Rectal smooth muscle tissue (tissue), 1 donor: ENCODE results near the gene PDE3A.
A peak's percentile ranks its signal among the peaks of the same experiment; 100 is the strongest.

Experiments
- H3K27ac ChIP-seq: one replicate; pipeline ENCODE4 v1.7.0; 2013; ENCODE audit warnings: low read depth, low read length, inconsistent platforms
- H3K27me3 ChIP-seq: one replicate; pipeline ENCODE4 v1.7.0; 2013; ENCODE audit warnings: low read length; ENCODE audit not compliant: control insufficient read depth, insufficient read depth
- H3K36me3 ChIP-seq: one replicate; pipeline ENCODE4 v1.7.0; 2013; ENCODE audit warnings: low read length; ENCODE audit not compliant: control insufficient read depth, insufficient read depth
- H3K4me1 ChIP-seq: one replicate; pipeline ENCODE4 v1.7.0; 2013; ENCODE audit warnings: low read length; ENCODE audit not compliant: control insufficient read depth, insufficient read depth
- H3K4me3 ChIP-seq: one replicate; pipeline ENCODE4 v1.7.0; 2013; ENCODE audit warnings: low read length
- H3K9ac ChIP-seq: one replicate; pipeline ENCODE4 v1.7.0; 2013; ENCODE audit warnings: low read length

PDE3A gene

GRCh38 chr12:20616093-20616492 lies 247.8 kb downstream of the PDE3A start:
- H3K4me3 ChIP-seq: no peak overlapping the region
- H3K27me3 ChIP-seq: no peaks in the 10 kb centered on the region
- H3K36me3 ChIP-seq: peaks cover 5% of the 10 kb centered on the region
- no peak overlapping the region for H3K27ac ChIP-seq
- no peak overlapping the region for H3K9ac ChIP-seq
- no peaks in the 10 kb centered on the region for H3K4me1 ChIP-seq

GRCh38 chr12:20620261-20620660 lies 251.9 kb downstream of the PDE3A start:
- Histone ChIP-seq H3K9ac (no peak overlapping the region), H3K4me1 (no peaks in the 10 kb centered on the region), H3K4me3 (no peak overlapping the region), H3K27ac (no peak overlapping the region), H3K27me3 (no peaks in the 10 kb centered on the region), H3K36me3 (peaks cover 5% of the 10 kb centered on the region)

GRCh38 chr12:20624718-20625117 lies 256.4 kb downstream of the PDE3A start:
- H3K27ac ChIP-seq: no peak overlapping the region
- peaks cover 16% of the 10 kb centered on the region for H3K4me1 ChIP-seq
- no peaks in the 10 kb centered on the region for H3K27me3 ChIP-seq
- no peak overlapping the region for H3K4me3 ChIP-seq
- H3K36me3 ChIP-seq: no peaks in the 10 kb centered on the region
- H3K9ac ChIP-seq: no peak overlapping the region

- Histone ChIP-seq H3K36me3 (no peaks in the 10 kb centered on the region), H3K4me3 (no peak overlapping the region), H3K9ac (no peak overlapping the region), H3K4me1 (peaks cover 16% of the 10 kb centered on the region), H3K27ac (no peak overlapping the region), H3K27me3 (no peaks in the 10 kb centered on the region)
Measured at GRCh38 chr12:20625531-20625930, 257.2 kb downstream of the PDE3A start.

- H3K4me3 ChIP-seq: no peak overlapping the region
- no peak overlapping the region for H3K9ac ChIP-seq
- peak overlapping the region; percentile 17 for H3K27ac ChIP-seq
- H3K36me3 ChIP-seq: no peaks in the 10 kb centered on the region
- peaks cover 16% of the 10 kb centered on the region for H3K4me1 ChIP-seq
- H3K27me3 ChIP-seq: no peaks in the 10 kb centered on the region
Measured at GRCh38 chr12:20627001-20627588, 258.8 kb downstream of the PDE3A start.

- Histone ChIP-seq H3K27ac (peak overlapping the region; percentile 33), H3K9ac (no peak overlapping the region), H3K4me1 (peaks cover 16% of the 10 kb centered on the region), H3K4me3 (no peak overlapping the region), H3K27me3 (no peaks in the 10 kb centered on the region), H3K36me3 (no peaks in the 10 kb centered on the region)
Measured at GRCh38 chr12:20628226-20628787, 260.0 kb downstream of the PDE3A start.

GRCh38 chr12:20628999-20629398 lies 260.7 kb downstream of the PDE3A start:
- no peaks in the 10 kb centered on the region for H3K27me3 ChIP-seq
- H3K27ac ChIP-seq: peak overlapping the region; percentile 33
- H3K9ac ChIP-seq: no peak overlapping the region
- peak overlapping the region; percentile 15 for H3K4me3 ChIP-seq
- H3K4me1 ChIP-seq: peaks cover 16% of the 10 kb centered on the region
- H3K36me3 ChIP-seq: no peaks in the 10 kb centered on the region

- Histone ChIP-seq H3K4me3 (no peak overlapping the region), H3K4me1 (peaks cover 16% of the 10 kb centered on the region), H3K27ac (no peak overlapping the region), H3K36me3 (no peaks in the 10 kb centered on the region), H3K27me3 (no peaks in the 10 kb centered on the region), H3K9ac (no peak overlapping the region)
Measured at GRCh38 chr12:20629414-20630156, 261.2 kb downstream of the PDE3A start.

GRCh38 chr12:20631711-20632110 lies 263.4 kb downstream of the PDE3A start:
- Histone ChIP-seq H3K27ac (no peak overlapping the region), H3K9ac (no peak overlapping the region), H3K4me1 (peaks cover 15% of the 10 kb centered on the region), H3K36me3 (no peaks in the 10 kb centered on the region), H3K4me3 (no peak overlapping the region), H3K27me3 (no peaks in the 10 kb centered on the region)

- Histone ChIP-seq H3K27ac (no peak overlapping the region), H3K4me3 (no peak overlapping the region), H3K9ac (no peak overlapping the region), H3K36me3 (no peaks in the 10 kb centered on the region), H3K4me1 (no peaks in the 10 kb centered on the region), H3K27me3 (no peaks in the 10 kb centered on the region)
Measured at GRCh38 chr12:20641106-20641505, 272.8 kb downstream of the PDE3A start.

GRCh38 chr12:20643822-20644221 lies 275.5 kb downstream of the PDE3A start:
- H3K27ac ChIP-seq: no peak overlapping the region
- H3K9ac ChIP-seq: no peak overlapping the region
- no peak overlapping the region for H3K4me3 ChIP-seq
- peaks cover 3% of the 10 kb centered on the region for H3K36me3 ChIP-seq
- no peaks in the 10 kb centered on the region for H3K27me3 ChIP-seq
- H3K4me1 ChIP-seq: no peaks in the 10 kb centered on the region

GRCh38 chr12:20646239-20646827 lies 278.0 kb downstream of the PDE3A start:
- Histone ChIP-seq H3K36me3 (peaks cover 3% of the 10 kb centered on the region), H3K4me1 (no peaks in the 10 kb centered on the region), H3K9ac (no peak overlapping the region), H3K27ac (no peak overlapping the region), H3K4me3 (no peak overlapping the region), H3K27me3 (no peaks in the 10 kb centered on the region)
